GM18520 (cell line): ENCODE measurements around the gene CIITA.
A peak's percentile ranks its signal among the peaks of the same experiment; 100 is the strongest.
"Not testable (repeated sequence)": the region's sequence is repeated elsewhere in the genome, so short reads cannot be mapped to it uniquely, and the experiment has no call there.

Source experiments
- ATAC-seq: cut with Tn5 transposase; IDR thresholded peaks from one replicate; pipeline ENCODE4 v1.9.1; 2021; ENCODE audit not compliant: unreplicated experiment

Gene CIITA

GRCh38 chr16:10935226-10935915 is 58.4 kb downstream of the CIITA start:
- ATAC-seq = no peak

GRCh38 chr16:10936272-10936984 is 59.4 kb downstream of the CIITA start:
- no peak for ATAC-seq

GRCh38 chr16:10937068-10937859 is 60.3 kb downstream of the CIITA start:
- ATAC-seq = no peak

GRCh38 chr16:10938321-10938720 is 61.3 kb downstream of the CIITA start:
- ATAC-seq = no peak

GRCh38 chr16:10938796-10939648 is 62.0 kb downstream of the CIITA start:
- no peak for ATAC-seq

- ATAC-seq = no peak
Observed at GRCh38 chr16:10939649-10940234, 62.7 kb downstream of the CIITA start.

- ATAC-seq = no peak
Observed at GRCh38 chr16:10940501-10941079, 63.6 kb downstream of the CIITA start.

GRCh38 chr16:10941127-10941933 is 64.3 kb downstream of the CIITA start:
- ATAC-seq = no peak

GRCh38 chr16:10941935-10942351 is 64.9 kb downstream of the CIITA start:
- not testable (repeated sequence) for ATAC-seq

- ATAC-seq = peak; percentile 54
Observed at GRCh38 chr16:10942352-10943063, 65.5 kb downstream of the CIITA start, which contains the start of gene DEXI. Gene DEXI (minus strand): TSS chr16:10942468. CDS start chr16:10942005, 463 bp downstream.

- no peak for ATAC-seq
Observed at GRCh38 chr16:10943064-10943353, 66.0 kb downstream of the CIITA start.

- ATAC-seq = peak; percentile 61
Observed at GRCh38 chr16:10944249-10945064, 67.5 kb downstream of the CIITA start, which contains the start of gene CLEC16A. Gene CLEC16A (plus strand): TSS chr16:10944564. CDS start chr16:10944718, 154 bp downstream.

GRCh38 chr16:10945065-10945787 is 68.2 kb downstream of the CIITA start:
- no peak for ATAC-seq

- no peak for ATAC-seq
Observed at GRCh38 chr16:10946308-10946707, 69.3 kb downstream of the CIITA start.

GRCh38 chr16:10947211-10947787 is 70.3 kb downstream of the CIITA start:
- no peak for ATAC-seq

- peak; percentile 62 for ATAC-seq
Observed at GRCh38 chr16:10949424-10949970, 72.5 kb downstream of the CIITA start.
